HG03108 (cell line): ENCODE data around the gene TSSK6.

Experiments used
- ATAC-seq: cut with Tn5 transposase; IDR thresholded peaks from one replicate; pipeline ENCODE4 v1.9.1; 2021; ENCODE audit warnings: moderate library complexity; ENCODE audit not compliant: unreplicated experiment

TSSK6 gene

DNA sequence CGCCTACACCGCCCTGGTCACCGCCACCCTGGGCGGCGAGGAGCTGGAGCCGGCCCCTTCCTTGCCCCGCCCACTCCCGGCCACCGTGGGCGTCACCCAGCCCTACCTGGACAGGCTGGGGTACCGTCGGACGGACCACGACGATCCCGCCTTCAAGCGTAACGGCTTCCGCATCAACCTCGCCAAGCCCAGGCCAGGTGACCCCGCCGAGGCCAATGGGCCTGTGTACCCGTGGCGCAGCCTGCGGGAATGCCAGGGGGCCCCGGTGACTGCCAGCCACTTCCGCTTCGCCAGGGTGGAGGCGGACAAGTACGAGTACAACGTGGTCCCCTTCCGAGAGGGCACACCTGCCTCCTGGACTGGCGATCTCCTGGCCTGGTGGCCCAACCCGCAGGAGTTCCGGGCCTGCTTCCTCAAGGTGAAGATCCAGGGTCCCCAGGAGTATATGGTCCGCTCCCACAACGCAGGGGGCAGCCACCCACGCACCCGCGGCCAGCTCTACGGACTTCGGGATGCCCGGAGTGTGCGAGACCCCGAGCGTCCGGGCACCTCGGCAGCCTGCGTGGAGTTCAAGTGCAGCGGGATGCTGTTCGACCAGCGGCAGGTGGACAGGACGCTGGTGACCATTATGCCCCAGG lies 29.7 kb upstream of the TSSK6 start:
- no peak for ATAC-seq

DNA sequence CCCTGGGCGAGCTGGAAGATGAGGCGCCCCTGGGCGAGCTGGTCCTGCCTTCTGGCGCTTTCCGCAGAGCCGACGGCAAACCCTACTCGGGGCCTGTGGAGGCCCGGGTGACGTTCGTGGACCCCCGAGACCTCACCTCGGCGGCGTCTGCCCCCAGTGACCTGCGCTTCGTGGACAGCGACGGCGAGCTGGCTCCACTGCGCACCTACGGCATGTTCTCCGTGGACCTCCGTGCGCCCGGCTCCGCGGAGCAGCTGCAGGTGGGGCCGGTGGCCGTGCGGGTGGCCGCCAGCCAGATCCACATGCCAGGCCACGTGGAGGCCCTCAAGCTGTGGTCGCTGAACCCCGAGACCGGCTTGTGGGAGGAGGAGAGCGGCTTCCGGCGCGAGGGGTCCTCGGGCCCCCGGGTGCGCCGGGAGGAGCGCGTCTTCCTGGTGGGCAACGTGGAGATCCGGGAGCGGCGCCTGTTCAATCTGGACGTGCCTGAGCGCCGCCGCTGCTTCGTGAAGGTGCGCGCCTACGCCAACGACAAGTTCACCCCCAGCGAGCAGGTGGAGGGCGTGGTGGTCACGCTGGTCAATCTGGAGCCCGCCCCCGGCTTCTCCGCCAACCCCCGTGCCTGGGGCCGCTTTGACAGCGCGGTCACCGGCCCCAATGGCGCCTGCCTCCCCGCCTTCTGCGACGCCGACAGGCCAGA lies 29.1 kb upstream of the TSSK6 start:
- ATAC-seq, result no peak

DNA sequence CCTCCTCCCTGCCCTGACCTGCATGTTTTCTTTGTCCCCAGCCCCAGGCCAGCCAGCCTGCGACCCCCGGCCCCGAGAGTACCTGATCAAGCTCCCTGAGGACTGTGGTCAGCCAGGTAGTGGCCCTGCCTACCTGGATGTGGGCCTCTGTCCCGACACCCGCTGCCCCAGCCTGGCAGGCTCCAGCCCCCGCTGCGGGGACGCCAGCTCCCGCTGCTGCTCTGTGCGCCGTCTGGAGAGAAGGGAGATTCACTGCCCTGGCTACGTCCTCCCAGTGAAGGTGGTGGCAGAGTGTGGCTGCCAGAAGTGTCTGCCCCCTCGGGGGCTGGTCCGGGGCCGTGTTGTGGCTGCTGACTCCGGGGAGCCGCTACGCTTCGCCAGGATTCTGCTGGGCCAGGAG lies 28.3 kb upstream of the TSSK6 start:
- no peak for ATAC-seq

DNA sequence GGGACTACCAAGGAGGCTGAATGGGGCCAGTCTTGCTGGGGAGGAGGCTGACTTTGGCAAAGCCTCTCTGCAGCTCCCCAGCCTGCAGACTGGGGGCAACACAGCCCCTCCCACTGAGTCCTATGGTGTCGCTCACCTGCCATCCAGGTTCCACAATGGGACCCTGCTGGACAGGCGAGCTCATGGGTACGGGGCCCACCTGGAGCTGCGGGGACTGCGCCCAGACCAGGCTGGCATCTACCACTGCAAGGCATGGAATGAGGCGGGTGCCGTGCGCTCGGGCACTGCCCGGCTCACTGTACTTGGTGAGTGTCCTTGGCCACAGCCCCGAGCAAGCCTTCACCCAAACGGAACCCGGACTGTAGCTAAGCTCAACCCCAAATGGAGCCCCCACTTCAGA lies 27.8 kb upstream of the TSSK6 start:
- ATAC-seq, result no peak

DNA sequence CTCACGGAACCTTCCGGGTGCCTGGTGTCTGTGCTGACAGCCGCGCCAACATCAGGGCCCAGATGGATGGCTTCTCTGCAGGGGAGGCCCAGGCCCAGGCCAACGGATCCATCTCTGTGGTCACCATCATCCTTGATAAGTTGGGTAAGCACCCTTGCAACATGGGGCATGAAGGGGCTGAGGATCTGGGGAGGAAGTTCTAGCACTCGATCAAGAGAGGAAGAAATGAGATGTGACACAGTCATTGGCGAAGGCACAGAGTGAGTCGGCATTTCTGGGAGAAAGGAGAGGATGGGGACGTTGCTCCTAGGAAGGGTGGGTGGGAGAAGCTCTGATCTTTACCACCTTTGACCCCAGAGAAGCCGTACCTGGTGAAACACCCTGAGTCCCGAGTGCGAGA lies 27.2 kb upstream of the TSSK6 start:
- ATAC-seq, result no peak

DNA sequence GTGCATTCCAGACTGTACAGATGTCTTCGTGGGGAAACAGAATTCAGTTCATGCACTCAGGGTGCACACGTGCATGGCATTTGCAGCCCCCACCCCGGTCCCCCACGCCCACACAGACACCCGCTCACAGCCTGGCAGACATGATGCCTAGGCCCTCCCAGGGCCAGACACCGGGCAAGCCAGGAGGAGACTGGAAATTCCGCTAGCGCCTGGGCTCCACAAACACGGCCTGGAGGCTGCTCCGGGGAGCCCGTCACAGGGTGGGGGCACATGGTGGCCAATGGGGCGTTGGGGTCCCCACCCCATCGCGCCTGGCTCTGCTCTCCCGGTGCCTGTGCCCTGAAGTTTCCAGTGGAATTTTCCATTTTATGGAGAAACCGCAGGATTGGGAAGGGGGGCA lies 26.3 kb upstream of the TSSK6 start:
- ATAC-seq, result no peak

DNA sequence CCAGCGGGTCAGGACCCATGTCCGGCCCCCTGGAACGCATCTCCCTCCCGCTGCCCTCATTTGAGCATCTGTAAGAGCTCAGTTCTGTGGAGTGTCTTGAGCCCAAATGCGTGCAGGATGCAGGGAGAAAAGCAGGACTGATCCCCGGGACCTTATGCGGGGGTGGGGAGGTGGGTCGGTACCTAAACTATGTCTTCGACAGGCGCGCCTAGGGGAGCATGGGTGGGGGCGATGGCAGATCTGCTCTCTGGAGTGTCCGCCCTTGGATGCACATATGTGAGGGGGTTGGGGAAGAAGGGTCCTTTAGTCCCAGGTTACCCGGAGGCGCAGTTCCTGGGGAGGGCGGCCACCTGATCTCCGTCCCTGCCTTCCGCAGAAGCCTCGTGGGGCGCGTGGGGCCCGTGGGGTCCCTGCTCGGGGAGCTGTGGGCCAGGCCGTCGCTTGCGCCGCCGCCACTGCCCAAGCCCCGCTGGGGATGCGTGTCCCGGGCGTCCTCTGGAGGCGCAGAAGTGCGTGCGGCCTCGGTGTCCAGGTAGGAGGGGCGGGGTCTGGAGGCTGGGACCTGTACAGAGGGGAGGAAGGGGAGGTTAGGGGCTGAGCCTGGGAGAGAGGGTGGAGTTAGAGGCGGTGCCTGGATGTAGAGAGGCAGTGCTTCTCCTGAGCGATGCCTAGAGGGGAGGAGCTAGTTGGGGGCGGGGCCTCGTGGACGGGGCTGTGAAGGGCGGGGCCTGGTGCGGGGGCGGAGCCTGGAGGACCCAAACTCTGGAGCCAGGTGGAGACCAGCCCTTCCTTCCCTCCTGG lies 25.6 kb upstream of the TSSK6 start:
- peak; percentile 58 for ATAC-seq

DNA sequence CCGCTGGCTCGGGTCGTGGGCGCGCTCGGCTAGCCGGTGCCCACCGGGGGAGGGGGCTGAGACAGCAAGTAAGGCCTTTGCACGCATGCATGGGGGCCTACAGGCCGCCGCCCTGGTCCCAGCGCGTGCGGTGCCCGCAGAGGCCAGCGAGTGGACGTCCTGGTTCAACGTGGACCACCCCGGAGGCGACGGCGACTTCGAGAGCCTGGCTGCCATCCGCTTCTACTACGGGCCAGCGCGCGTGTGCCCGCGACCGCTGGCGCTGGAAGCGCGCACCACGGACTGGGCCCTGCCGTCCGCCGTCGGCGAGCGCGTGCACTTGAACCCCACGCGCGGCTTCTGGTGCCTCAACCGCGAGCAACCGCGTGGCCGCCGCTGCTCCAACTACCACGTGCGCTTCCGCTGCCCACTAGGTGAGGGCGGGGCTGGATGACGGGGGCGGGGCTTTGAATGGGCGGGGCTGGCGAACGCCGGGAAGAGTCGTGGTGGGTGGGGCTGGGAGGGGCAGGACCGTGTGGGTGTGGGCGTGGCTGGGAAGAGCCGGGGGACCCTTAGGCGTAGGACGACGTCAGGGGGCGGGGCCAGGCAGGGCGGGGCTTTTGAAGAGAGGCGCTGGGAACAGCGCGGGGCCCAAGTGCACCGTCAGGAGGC lies 24.8 kb upstream of the TSSK6 start:
- ATAC-seq, result no peak

DNA sequence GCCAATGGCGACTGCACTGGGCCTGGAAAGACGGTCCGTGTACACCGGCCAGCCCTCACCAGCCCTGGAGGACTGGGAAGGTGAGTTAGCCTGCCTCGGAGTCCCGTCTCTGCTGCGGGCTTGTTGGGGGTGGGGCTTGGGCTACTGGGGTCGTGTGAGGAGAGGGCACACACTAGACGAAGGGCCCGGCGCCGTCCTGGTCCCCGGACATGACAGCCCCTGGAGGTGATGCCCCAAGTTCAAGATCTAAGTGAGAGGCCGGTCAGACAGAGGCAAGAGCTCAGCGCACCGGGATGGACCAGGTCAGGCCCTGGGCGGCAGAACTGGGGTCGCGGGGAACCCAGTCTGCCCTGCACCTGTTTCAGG lies 24.3 kb upstream of the TSSK6 start:
- ATAC-seq, result no peak

DNA sequence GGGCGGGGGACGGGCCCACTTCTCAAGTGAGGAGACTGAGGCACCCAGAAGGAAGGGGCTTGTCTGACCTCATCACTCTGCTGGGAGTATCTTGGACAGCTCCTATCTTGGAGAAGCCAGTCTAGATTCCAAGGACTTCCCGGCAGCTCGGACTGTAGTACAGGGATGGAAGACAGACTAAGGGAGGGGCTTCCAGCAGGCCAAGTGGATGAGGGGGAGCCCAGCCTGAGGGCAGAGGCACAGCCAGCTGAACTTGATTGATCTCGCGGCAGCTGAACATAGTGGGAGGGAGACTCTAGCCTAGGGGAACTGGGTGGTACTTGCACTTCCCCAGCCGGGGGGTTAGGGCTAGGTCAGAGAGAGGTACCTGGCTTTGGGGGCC lies 23.4 kb upstream of the TSSK6 start:
- ATAC-seq, result no peak

DNA sequence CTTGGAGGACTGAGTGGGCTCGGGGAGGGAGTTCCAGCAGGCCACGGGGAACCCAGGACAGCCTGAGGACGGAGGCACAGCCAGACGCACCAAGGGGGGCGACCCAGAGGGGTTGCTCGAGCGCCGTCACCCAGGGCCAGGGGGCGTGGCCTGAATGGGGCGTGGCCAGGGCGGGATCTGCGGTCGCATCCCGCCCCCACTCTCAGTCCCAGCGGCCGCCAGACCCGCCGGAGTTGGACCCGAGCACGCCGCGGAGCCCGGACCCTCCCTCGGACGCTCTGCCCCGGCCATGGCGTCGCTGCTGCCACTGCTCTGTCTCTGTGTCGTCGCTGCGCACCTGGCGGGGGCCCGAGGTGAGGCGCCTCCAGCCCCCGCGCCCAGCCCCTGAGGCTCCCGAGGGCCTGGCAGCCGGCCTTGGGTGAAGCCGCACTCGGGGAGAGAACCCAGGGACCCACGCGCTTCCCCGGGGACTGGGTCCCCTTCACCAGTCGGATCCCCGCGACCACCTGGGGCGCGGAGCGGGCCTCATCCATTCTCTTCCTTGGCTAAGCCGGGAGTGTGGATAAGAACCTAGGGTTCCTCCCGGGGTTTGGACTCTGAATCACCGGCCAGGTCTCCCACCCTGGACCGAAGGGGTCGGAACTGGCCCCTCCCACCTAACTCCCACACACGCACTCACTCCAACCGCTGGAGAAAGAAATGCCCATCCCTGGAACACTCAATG lies 22.9 kb upstream of the TSSK6 start, which contains the start of gene CILP2:
CILP2 (plus strand) TSS at position 205 of the 724 bp plus-strand sequence; CDS start at position 290, 85 bp downstream.
- no peak for ATAC-seq

DNA sequence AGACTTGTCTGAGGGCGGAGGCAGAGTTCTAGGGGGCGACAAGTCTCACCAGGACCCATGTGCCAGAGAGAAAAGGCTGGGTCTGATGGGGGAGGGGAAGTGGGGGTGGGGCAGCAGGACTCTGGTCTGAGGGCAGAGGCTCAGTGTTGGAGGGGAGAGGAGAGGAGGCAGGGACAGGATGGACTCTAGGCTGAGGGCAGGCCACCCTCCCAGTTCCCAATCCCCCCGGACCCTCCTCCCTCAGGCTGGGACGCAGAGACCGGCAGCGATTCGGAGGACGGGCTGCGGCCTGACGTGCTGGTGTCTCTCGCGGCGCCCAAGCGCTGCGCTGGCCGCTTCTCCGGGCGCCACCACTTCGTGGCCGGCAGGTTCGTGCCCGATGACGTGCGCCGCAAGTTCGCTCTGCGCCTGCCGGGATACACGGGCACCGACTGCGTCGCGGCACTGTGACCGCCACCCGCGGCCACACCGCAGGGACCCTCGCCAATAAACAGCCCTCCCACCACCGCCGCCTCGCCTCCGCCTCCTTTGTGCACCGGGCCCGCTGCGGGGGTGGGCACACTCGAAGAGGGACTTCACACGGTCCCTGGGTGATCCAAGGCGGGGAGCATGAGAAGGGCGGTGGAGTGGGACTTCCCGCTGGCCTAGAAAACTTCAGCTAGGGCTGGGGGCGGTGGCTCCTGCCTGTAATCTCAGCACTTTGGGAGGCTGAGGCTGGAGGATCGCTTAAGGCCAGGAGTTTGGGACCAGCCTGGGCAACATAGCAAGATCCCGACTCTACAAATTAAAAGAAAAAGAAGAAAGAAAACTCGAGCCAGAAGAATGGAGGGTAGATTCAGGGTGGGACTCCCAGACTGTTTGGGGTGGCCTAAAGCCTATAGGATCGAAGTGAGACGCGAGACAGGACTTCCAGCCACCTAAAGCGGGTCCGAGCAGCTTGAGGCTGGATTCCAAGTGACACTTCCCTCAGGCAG lies 22.0 kb upstream of the TSSK6 start:
- ATAC-seq, result no peak

DNA sequence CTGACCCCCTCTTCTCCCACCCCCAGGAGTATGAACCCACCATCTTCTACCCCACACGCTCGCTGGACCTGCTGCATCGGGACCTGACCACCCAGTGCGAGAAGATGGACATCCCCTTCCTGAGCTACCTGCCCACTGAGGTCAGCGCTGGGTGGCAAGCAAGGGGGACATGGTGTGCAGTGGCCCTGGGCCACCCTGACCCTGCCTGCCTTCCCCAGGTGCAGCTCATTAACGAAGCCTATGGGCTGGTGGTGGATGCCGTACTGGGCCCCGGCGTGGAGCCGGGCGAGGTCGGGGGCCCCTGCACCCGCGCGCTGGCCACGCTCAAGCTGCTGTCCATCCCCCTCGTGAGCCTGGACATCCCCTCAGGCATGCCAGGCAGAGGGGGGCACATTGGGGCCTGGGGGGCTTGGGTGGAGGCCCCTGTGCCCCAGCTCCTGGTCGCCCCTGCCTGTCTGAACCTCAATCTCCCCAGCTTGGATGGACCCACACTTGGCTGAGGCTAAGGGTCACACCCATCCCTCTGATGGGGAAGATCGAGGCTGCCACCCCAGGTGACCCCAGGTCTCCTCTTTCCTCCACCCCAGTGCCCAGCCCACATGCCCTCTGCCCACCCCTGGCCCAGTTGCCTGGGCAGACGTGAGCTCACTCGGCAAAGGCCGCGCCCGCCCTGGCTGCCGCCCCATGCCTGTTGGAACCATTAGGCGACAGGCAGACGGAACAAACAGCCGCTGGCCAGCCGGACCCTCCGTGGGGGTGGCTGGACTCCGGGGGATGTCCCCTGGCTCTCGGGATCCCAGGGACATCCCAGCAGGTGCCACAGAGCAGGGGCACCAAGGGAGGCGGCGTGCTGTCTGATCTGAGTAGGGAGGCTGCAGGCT lies 20.2 kb upstream of the TSSK6 start:
- no peak for ATAC-seq

DNA sequence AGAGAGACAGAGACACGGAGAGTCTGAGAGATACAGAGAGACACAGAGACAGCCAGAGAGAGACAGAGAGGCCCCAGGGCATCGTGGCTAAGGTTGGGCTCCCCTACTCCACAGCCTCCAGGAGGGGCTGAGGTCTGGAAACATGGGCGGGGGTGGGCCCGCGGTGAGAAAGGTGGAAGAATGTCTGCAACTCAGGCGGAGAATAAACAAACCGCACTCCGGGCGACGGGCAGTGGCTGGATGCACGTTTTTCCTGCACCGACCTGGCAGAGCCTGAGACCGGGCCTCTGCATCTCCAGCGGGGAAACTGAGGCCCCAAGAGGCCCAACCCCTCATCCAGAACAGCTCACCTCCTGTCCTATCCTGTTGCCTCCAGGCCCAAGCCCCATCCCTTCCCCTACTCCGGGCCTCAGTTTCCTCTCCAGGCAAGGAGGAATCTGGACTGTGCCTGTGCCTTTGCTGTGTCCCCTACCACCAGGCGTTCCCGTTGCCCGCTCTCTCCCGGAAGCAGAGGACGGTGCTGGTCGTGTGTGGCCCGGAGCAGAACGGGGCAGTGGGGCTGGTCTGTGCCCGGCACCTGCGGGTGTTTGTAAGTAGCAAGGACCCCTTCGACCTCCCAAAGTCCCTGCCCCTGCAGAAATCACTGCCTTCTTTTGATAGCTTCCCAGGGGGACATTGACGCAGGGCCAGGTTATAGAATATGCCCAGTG lies 19.4 kb upstream of the TSSK6 start:
- no peak for ATAC-seq

DNA sequence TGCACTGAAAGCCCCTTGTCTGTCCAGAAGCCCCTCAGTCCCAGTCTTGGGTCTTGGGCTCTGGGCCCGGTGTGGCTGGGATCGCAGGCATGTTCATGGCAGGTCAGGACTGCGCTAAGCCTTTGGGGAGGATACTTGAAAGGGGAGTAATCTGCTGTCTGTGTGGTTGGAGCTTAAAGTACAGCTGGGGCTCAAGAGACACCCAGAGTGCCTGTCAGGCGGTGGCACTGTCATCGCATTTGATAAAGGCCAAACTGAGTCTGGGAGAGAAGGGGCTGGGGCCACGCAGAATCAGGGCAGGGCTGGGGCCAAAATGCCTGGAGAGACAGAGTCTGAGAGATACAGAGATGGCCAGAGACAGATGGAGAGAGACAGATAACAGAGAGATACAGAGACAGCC lies 18.5 kb upstream of the TSSK6 start:
- no peak for ATAC-seq

DNA sequence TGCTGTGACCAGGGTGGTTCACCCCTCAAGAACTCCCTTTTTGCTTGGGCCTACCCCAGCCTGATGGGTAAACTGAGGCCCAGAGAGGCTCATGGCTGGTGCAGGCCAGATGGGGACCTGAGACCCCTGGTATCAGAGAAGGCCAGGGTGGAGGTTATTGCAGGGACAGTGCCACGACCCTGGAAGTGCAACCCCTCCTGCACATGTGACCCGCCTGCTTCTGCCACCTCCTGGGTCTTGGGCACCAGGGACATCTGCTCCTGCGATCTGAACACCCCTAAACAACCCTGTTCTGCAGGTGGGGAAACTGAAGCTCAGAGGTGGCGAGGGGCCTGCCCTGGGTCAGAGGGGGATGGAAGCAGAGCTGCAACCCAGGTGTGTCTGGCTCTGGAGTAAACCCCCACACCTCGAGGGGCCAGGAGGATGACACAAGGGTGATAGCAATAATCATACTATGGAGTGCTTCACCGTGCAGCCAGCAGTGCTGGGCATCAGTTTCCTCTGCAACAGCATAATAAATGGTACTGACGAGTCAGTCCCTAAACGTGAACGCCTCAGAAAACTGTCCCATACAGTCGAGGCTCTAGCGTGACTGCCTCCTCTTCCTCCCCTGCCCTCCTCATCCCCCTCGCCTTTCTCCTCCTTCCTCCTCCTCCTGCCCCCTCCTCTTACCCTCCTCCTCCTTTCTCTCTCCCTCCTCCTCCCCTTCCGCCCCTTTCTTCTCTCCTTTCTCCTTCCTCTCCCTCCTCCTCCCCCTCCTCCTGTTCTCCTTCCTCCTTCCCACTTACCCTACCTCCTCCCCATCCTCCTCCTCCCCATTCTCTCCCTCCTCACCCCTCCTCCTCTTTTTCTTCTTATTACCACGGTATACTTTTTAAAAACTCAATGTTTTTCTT lies 17.7 kb upstream of the TSSK6 start:
- no peak for ATAC-seq
